OCI-LY1 (cell line): Measurements from ENCODE around the gene EIF2S2.

Experiments
- H2AFZ ChIP-seq: fragments of 200-600 bp; sonication (generic), shearing (Covaris generic); 2 replicates; pipeline ENCODE4 v1.6.0; 2014; ENCODE audit warnings: antibody characterized with exemption, mild to moderate bottlenecking, low read length
- H3F3A ChIP-seq: fragments of 200-600 bp; sonication (generic), shearing (Covaris generic); 2 replicates; pipeline ENCODE4 v1.6.0; 2014; ENCODE audit warnings: mild to moderate bottlenecking, antibody characterized with exemption, low read length, moderate library complexity; ENCODE audit not compliant: insufficient read depth
- H3K27ac ChIP-seq: fragments of 200-600 bp; sonication (generic); 2 replicates; pipeline ENCODE4 v1.5.1; 2014; ENCODE audit warnings: low read length, mixed run types, mild to moderate bottlenecking, low read depth; ENCODE audit not compliant: poor library complexity, severe bottlenecking
- H3K27me3 ChIP-seq: fragments of 200-600 bp; sonication (generic); 2 replicates; pipeline ENCODE4 v1.6.0; 2014; ENCODE audit warnings: antibody characterized with exemption, mild to moderate bottlenecking, low read length, moderate library complexity; ENCODE audit not compliant: insufficient read depth
- H3K36me3 ChIP-seq: fragments of 200-600 bp; sonication (generic); 2 replicates; pipeline ENCODE4 v1.6.1; 2014; ENCODE audit warnings: mild to moderate bottlenecking, antibody characterized with exemption, low read length, moderate library complexity, mixed read lengths; ENCODE audit not compliant: insufficient read depth
- H3K4me1 ChIP-seq: fragments of 200-600 bp; sonication (generic); 2 replicates; pipeline ENCODE4 v1.5.1; 2014; ENCODE audit warnings: mild to moderate bottlenecking, low read length, moderate library complexity; ENCODE audit not compliant: insufficient read depth, severe bottlenecking
- H3K4me2 ChIP-seq: fragments of 200-600 bp; sonication (generic), shearing (Covaris generic); 2 replicates; pipeline ENCODE4 v1.6.1; 2014; ENCODE audit warnings: low read length
- H3K4me3 ChIP-seq: fragments of 200-600 bp; sonication (generic); 2 replicates; pipeline ENCODE4 v1.5.1; 2014; ENCODE audit warnings: low read length, low read depth, mild to moderate bottlenecking, mixed read lengths; ENCODE audit not compliant: poor library complexity, severe bottlenecking
- H3K79me2 ChIP-seq: fragments of 200-600 bp; shearing (Covaris generic); 2 replicates; pipeline ENCODE4 v1.6.1; 2016; ENCODE audit warnings: mixed run types, low read length, mixed read lengths; ENCODE audit not compliant: insufficient read depth
- H3K9ac ChIP-seq: fragments of 200-600 bp; sonication (generic), shearing (Covaris generic); 2 replicates; pipeline ENCODE4 v1.6.1; 2014; ENCODE audit warnings: mild to moderate bottlenecking, low read length, mixed read lengths
- H3K9me2 ChIP-seq: fragments of 200-600 bp; sonication (generic), shearing (Covaris generic); 2 replicates; pipeline ENCODE4 v1.6.1; 2014; ENCODE audit warnings: low read depth, mild to moderate bottlenecking, low read length, mixed read lengths
- H3K9me3 ChIP-seq: fragments of 200-600 bp; shearing (Covaris generic); 2 replicates; pipeline ENCODE4 v1.6.1; 2014; ENCODE audit warnings: low read length, mixed read lengths
- H4K20me1 ChIP-seq: fragments of 200-600 bp; sonication (generic), shearing (Covaris generic); 2 replicates; pipeline ENCODE4 v1.6.0; 2016; ENCODE audit warnings: mild to moderate bottlenecking, low read length; ENCODE audit not compliant: insufficient read depth
- EZH2 ChIP-seq: fragments of 200-600 bp; sonication (generic), shearing (Covaris generic); IDR thresholded peaks from 2 replicates; pipeline ENCODE4 v1.8.0; 2017; ENCODE audit warnings: borderline replicate concordance, mixed run types, mild to moderate bottlenecking, antibody characterized with exemption, low read length, moderate library complexity, mixed read lengths
- TF ChIP-seq, protein P1 (sequence below): fragments of 200-600 bp; sonication (generic), shearing (Covaris generic); IDR thresholded peaks from 2 replicates; pipeline ENCODE4 v1.5.1; 2017; ENCODE audit warnings: mild to moderate bottlenecking, antibody characterized with exemption, low read length, moderate library complexity, mixed read lengths

The EIF2S2 gene

GRCh38 chr20:34109442-34109841, 2.6 kb downstream of the EIF2S2 start:
- Histone ChIP-seq H3K36me3 (peaks cover 66% of the 10 kb centered on the region), H3K9me2 (no peaks in the 10 kb centered on the region), H3K4me1 (peaks cover 38% of the 10 kb centered on the region), H3K9ac (no peak overlapping the region), H3K27me3 (no peaks in the 10 kb centered on the region), H3K9me3 (no peaks in the 10 kb centered on the region), H3K79me2 (peaks cover 68% of the 10 kb centered on the region), H2AFZ (no peak overlapping the region), H4K20me1 (peaks cover 4% of the 10 kb centered on the region; the same call in 1 of the 2 replicates), H3K27ac (no peak overlapping the region), H3F3A (no peaks in the 10 kb centered on the region), H3K4me3 (peak overlapping the region; percentile 4), H3K4me2 (peak overlapping the region; percentile 43; the same call in 1 of the 2 replicates)
- no peak for TF ChIP-seq EZH2
- TF ChIP-seq, protein P1, sequence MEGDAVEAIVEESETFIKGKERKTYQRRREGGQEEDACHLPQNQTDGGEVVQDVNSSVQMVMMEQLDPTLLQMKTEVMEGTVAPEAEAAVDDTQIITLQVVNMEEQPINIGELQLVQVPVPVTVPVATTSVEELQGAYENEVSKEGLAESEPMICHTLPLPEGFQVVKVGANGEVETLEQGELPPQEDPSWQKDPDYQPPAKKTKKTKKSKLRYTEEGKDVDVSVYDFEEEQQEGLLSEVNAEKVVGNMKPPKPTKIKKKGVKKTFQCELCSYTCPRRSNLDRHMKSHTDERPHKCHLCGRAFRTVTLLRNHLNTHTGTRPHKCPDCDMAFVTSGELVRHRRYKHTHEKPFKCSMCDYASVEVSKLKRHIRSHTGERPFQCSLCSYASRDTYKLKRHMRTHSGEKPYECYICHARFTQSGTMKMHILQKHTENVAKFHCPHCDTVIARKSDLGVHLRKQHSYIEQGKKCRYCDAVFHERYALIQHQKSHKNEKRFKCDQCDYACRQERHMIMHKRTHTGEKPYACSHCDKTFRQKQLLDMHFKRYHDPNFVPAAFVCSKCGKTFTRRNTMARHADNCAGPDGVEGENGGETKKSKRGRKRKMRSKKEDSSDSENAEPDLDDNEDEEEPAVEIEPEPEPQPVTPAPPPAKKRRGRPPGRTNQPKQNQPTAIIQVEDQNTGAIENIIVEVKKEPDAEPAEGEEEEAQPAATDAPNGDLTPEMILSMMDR = no peak

- H3K9ac ChIP-seq = no peak overlapping the region
- no peak for TF ChIP-seq EZH2
- TF ChIP-seq, protein P1 = no peak
These were observed 3.3 kb downstream of the EIF2S2 start for GRCh38 chr20:34108616-34109174.

GRCh38 chr20:34105978-34106675, 5.9 kb downstream of the EIF2S2 start:
- TF ChIP-seq, protein P1 = no peak
- no peak for TF ChIP-seq EZH2
- Histone ChIP-seq H3K36me3 (peaks cover 94% of the 10 kb centered on the region), H3K4me1 (peaks cover 32% of the 10 kb centered on the region), H3F3A (no peaks in the 10 kb centered on the region), H4K20me1 (peaks cover 4% of the 10 kb centered on the region; the same call in 1 of the 2 replicates), H3K79me2 (peaks cover 60% of the 10 kb centered on the region), H3K27me3 (no peaks in the 10 kb centered on the region), H3K27ac (no peak overlapping the region), H2AFZ (no peak overlapping the region), H3K9me2 (no peaks in the 10 kb centered on the region), H3K9ac (no peak overlapping the region), H3K4me2 (no peak overlapping the region), H3K9me3 (no peaks in the 10 kb centered on the region), H3K4me3 (no peak overlapping the region)

More at GRCh38 chr20:34108616-34109174, 3.3 kb downstream of the EIF2S2 start:
- peaks cover 73% of the 10 kb centered on the region for H3K36me3 ChIP-seq
- peaks cover 68% of the 10 kb centered on the region for H3K79me2 ChIP-seq
- no peak overlapping the region for H3K27ac ChIP-seq
- H3K9me3 ChIP-seq = no peaks in the 10 kb centered on the region
- peaks cover 38% of the 10 kb centered on the region for H3K4me1 ChIP-seq
- no peak overlapping the region for H2AFZ ChIP-seq
- no peaks in the 10 kb centered on the region for H3F3A ChIP-seq
- peak overlapping the region; percentile 4 for H3K4me3 ChIP-seq
- H3K27me3 ChIP-seq = no peaks in the 10 kb centered on the region
- H4K20me1 ChIP-seq = peaks cover 4% of the 10 kb centered on the region; the same call in 1 of the 2 replicates
- peak overlapping the region; percentile 43 for H3K4me2 ChIP-seq
- H3K9me2 ChIP-seq = no peaks in the 10 kb centered on the region
